Peyer's patch (tissue), 4 donors: ENCODE measurements around the gene NKTR.

Experiments
- CTCF ChIP-seq, 6 experiments: fragments of 450-650 bp in 4 of 6; fragments of 200-600 bp in 2 of 6; sonication (generic) in 1 of 6; IDR thresholded peaks; one replicate each; pipeline ENCODE4 v1.5.1; 2017 to 2019; ENCODE audit warnings: antibody characterized with exemption in 6 of 6, mild to moderate bottlenecking in 3 of 6, moderate library complexity in 1 of 6
- POLR2A ChIP-seq, 2 donors: fragments of 450-650 bp; IDR thresholded peaks; one replicate each; pipeline ENCODE4 v1.5.1; 2017; ENCODE audit warnings: antibody characterized with exemption in 2 of 2, mild to moderate bottlenecking in 2 of 2, moderate library complexity in 2 of 2

- no peak for TF ChIP-seq POLR2A (IDR thresholded peaks at IDR 0.05)
- TF ChIP-seq CTCF (IDR thresholded peaks at IDR 0.05), result no peak
Measured at GRCh38 chr3:42688016-42688415, 87.5 kb downstream of the NKTR start.
